HEK293 (cell line): ENCODE data around the gene SIGLEC12.

Experiments used
- CTCF ChIP-seq: fragments of 450-650 bp; formaldehyde crosslinking; IDR thresholded peaks from 2 replicates; pipeline ENCODE4 v1.5.1; 2016; ENCODE audit warnings: missing biosample characterization, missing genetic modification characterization
- RBAK ChIP-seq: fragments of 450-650 bp; formaldehyde crosslinking; IDR thresholded peaks from 2 replicates; pipeline ENCODE4 v1.5.1; 2016; ENCODE audit warnings: missing biosample characterization, missing genetic modification characterization
- ZNF658 ChIP-seq: fragments of 450-650 bp; formaldehyde crosslinking; IDR thresholded peaks from 2 replicates; pipeline ENCODE4; 2016; ENCODE audit warnings: missing biosample characterization, missing genetic modification characterization

GRCh38 chr19:51550848-51551672 is 49.5 kb upstream of the SIGLEC12 start:
- TF ChIP-seq RBAK (no peak), ZNF658 (tag by site-specific recombination) (no peak), CTCF (tag by site-specific recombination) (no peak)
